ENCODE results near the gene FARP1. TPM values are rescaled to one million over a fixed set of nuclear protein-coding genes. Genes with fewer than 3 reads are reported as not detected.

Gene FARP1
- total and polyA plus RNA-seq, 2 of the 8 experiments (the other 6 are each of a cell fraction or from before 2014, with no cell fraction given): 24.7 to 104 TPM

- Histone ChIP-seq H3K14ac (ENCODE audit: insufficient read length) (no peak overlapping the region), H3K4me1 (replicated peaks in 1 of 4; ENCODE audit: control insufficient read depth in 3 of 4, insufficient read depth in 4 of 4, low read length in 3 of 4) (peaks cover 0 to 2% (median 1%) of the 10 kb centered on the region in 4 experiments; a peak in 1 of 7 replicates), H2BK120ac (replicated peaks; ENCODE audit: low read depth, low read length) (no peak overlapping the region), H3K56ac (replicated peaks; ENCODE audit: insufficient read length, low read depth, low read length) (no peak overlapping the region), H3K79me1 (ENCODE audit: low read depth, low read length) (peaks cover 3% of the 10 kb centered on the region; the same call in 1 of the 2 replicates), H4K8ac (ENCODE audit: extremely low read depth, insufficient read depth, low read length) (no peak overlapping the region), H2BK5ac (ENCODE audit: low read depth, low read length) (no peak overlapping the region), H3K18ac (ENCODE audit: extremely low read depth, low read length) (no peak overlapping the region), H3K4me2 (ENCODE audit: insufficient read depth in 1 of 2, low read depth in 2 of 2, low read length in 2 of 2) (no peak overlapping the region), H4K5ac (ENCODE audit: insufficient read length, low read depth, low read length) (no peak overlapping the region), H3K9me3 (ENCODE audit: insufficient read depth in 2 of 2, low read depth in 1 of 2, low read length in 1 of 2) (no peaks in the 10 kb centered on the region), H3K79me2 (ENCODE audit: control insufficient read depth in 1 of 2, insufficient read depth in 2 of 2, low read length in 2 of 2) (peaks cover 0 to 77% of the 10 kb centered on the region in 2 experiments; a peak in 2 of 4 replicates), H3K4me3 (ENCODE audit: extremely low read depth in 1 of 4, insufficient read depth in 2 of 4, low read depth in 3 of 4, low read length in 4 of 4) (no peak overlapping the region), H2BK15ac (ENCODE audit: low read length) (no peak overlapping the region), H4K91ac (replicated peaks; ENCODE audit: insufficient read length, low read length) (no peak overlapping the region), H3K4ac (replicated peaks; ENCODE audit: insufficient read length, low read depth, low read length) (no peak overlapping the region), H3K36me3 (ENCODE audit: control insufficient read depth in 2 of 4, insufficient read depth in 4 of 4, low read length in 3 of 4) (no peaks in the 10 kb centered on the region), H2AFZ (ENCODE audit: low read length) (no peak overlapping the region), H4K20me1 (replicated peaks in 1 of 2; ENCODE audit: control insufficient read depth in 1 of 2, insufficient read depth in 2 of 2, low read length in 2 of 2) (no peaks in the 10 kb centered on the region), H3K9ac (replicated peaks in 1 of 4; ENCODE audit: extremely low read depth in 1 of 4, low read depth in 3 of 4, low read length in 3 of 4) (no peak overlapping the region), H3K23ac (ENCODE audit: insufficient read length) (no peak overlapping the region), H2BK12ac (ENCODE audit: low read depth, low read length) (no peak overlapping the region), H2BK20ac (ENCODE audit: low read length) (no peak overlapping the region), H3K27me3 (replicated peaks in 1 of 4; ENCODE audit: control insufficient read depth in 3 of 4, extremely low read depth in 1 of 4, insufficient read depth in 3 of 4, low read length in 3 of 4) (no peaks in the 10 kb centered on the region), H2AK5ac (ENCODE audit: low read depth, low read length) (no peak overlapping the region), H3K23me2 (ENCODE audit: low read depth, low read length) (no peaks in the 10 kb centered on the region; the same call in 1 of the 2 replicates), H3K27ac (ENCODE audit: low read depth, low read length) (no peak overlapping the region)
- WGBS, 2 experiments (ENCODE audit: extremely low coverage in 1 of 2, insufficient coverage in 1 of 2, insufficient read length in 1 of 2, insufficient replicate concordance in 2 of 2, low coverage in 1 of 2, low lambda C conversion rate in 2 of 2, missing lambda C conversion rate in 1 of 2): 88% methylated on average over 11 of the region's 11 CpGs; no CpG with 5 or more reads in 1 of the 2 experiments
- CTCF ChIA-PET (ENCODE audit: partially characterized antibody): interaction anchor here (1.0 to 1.9 kb wide), 2 partner anchors 11 to 55 kb away, joined by 3 to 8 read pairs; no protein-coding TSS in a partner anchor
- no peak for DNase-seq (ENCODE audit: low read depth in 1 of 2, low spot score in 2 of 2)
- POLR2A ChIA-PET (ENCODE audit: partially characterized antibody): interaction anchor here (1.9 kb wide), 1 partner anchor 10 kb away, joined by 8 read pairs; no protein-coding TSS in a partner anchor
- no peak for FAIRE-seq
- TF ChIP-seq PHF8 (conservative IDR thresholded peaks at IDR 0.05; ENCODE audit: low read depth, low read length) (no peak), CTCF (IDR thresholded peaks at IDR 0.05; ENCODE audit: control extremely low read depth in 1 of 3, insufficient read depth in 1 of 3, low read depth in 1 of 3, low read length in 3 of 3) (no peak), JUND (IDR thresholded peaks at IDR 0.05; ENCODE audit: low read length) (no peak), TAF7 (optimal IDR thresholded peaks at IDR 0.05; ENCODE audit: borderline replicate concordance, low read depth, low read length) (no peak), ZNF274 (IDR thresholded peaks at IDR 0.05; ENCODE audit: borderline replicate concordance, extremely low read depth, low read length) (no peak), GABPA (IDR thresholded peaks at IDR 0.05; ENCODE audit: borderline replicate concordance, insufficient read depth, low read length) (no peak)
- TF ChIP-seq, protein P1, sequence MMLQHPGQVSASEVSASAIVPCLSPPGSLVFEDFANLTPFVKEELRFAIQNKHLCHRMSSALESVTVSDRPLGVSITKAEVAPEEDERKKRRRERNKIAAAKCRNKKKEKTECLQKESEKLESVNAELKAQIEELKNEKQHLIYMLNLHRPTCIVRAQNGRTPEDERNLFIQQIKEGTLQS (IDR thresholded peaks at IDR 0.05; ENCODE audit: insufficient read depth, low read depth, low read length): no peak
These were observed 48.1 kb downstream of the FARP1 start for GRCh38 chr13:98190889-98191444.

Measured in H1 (cell line).